Activated naive CD8-positive, alpha-beta T cell treated with anti-CD3 and anti-CD28 coated beads, Interleukin-2, amount 10 ng/mL, durations not matched to agents 7 days and 5 days (primary cell): ENCODE results near the gene SYCP2L. TPM values are rescaled to one million over a fixed set of nuclear protein-coding genes. Genes with fewer than 3 reads are reported as not detected.

Experiments used
- total RNA-seq, 2 experiments: library from RNA; stranded (reverse); gene quantifications; one replicate each; pipeline ENCODE4 v1.2.3, GENCODE V29; 2021

SYCP2L gene
- total RNA-seq, 2 experiments from 2014 or later = 0.31 TPM; not detected in 1

Other genes starting within 250 kb of the SYCP2L start
- gene C6orf52, start 192.4 kb upstream of the SYCP2L start, total RNA-seq = 1 to 10 TPM in 1 of 2 experiments, under 1 TPM in 1; 0.54 to 3.0 TPM
- gene PAK1IP1, start 192.1 kb upstream of the SYCP2L start, total RNA-seq = 10 to 100 TPM; 11.1 to 11.6 TPM
- 10 to 100 TPM; 41.5 to 44.2 TPM for gene TMEM14C, start 164.0 kb upstream of the SYCP2L start, total RNA-seq
- gene TMEM14B, start 139.2 kb upstream of the SYCP2L start, total RNA-seq = 10 to 100 TPM; 81.6 to 90.7 TPM
- not detected for gene MAK, start 48.5 kb upstream of the SYCP2L start, total RNA-seq
- gene GCM2, start 5.0 kb upstream of the SYCP2L start, total RNA-seq = not detected
- gene ELOVL2, start 157.3 kb downstream of the SYCP2L start, total RNA-seq = not detected
- 1 to 10 TPM; 7.0 to 8.3 TPM for gene SMIM13, start 206.8 kb downstream of the SYCP2L start, total RNA-seq
- gene ERVFRD-1, start 224.7 kb downstream of the SYCP2L start, total RNA-seq = not detected